ENCODE measurements around the gene CIRBP.

The CIRBP gene

GRCh38 chr19:1281569-1282287 is 12.6 kb downstream of the CIRBP start:
- no peak for DNase-seq

DNA sequence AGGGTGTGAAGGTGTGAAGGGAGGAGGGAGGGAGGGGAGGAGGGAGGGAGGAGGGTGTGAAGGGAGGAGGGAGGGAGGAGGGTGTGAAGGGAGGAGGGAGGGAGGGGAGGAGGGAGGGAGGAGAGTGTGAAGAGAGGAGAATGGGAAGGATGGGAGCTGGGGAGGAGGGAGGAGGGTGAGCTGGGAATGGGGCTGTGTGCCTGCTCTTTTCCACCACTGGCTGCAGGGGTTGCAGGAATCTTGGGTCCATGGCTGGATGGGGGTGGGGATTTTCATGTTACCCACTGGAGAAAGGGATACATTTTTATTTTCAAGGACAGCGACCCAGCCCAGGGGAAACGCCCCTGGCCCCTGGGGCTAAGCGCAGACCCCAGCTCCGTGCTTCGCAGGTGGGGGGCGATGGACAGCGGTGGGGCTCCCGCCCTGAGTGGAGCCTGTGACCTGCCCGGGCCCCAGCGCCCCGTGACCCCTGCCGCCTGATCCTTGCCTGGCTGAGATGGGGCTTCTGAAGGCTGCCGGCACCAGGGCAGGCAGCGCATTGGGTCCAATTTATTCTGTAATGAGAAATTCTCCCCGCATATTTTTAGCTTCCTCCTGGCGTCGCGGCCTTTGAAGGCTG is 13.6 kb downstream of the CIRBP start:
- no peak for DNase-seq

DNA sequence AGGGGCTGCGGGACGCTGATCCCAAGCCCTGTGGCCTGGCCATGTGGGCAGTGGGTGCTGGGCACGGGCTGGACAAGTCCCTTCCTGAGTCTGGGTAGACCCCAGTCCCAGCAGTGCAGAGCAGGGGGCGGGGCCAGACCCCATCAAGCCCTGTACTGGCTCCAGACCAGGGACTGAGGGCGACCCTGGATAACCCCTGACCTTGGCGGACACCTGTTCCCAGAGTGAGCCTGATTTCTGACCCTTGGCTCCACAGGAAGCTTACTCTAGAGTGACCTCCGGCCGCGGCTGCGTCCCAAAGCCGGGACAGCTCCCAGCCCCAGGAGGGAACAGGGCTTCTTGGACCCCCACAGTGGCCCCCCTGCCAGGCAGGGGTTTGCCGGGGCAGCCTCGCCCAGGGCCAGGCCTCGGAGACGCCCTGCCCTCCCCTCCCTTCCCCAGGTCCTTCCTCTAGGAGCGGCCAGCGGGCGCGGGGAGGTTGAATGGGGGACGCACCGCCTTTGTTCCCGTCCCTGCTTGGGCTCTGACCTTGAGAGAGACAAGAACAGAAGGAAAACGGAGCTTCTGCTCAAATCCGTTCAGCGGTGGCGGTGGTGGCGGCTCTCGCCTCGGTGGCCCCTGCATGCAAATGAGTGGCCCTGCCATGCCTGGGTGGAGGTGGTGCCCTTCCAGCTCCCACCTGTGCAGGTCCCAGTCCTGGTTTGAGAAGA is 14.2 kb downstream of the CIRBP start:
- DNase-seq = no peak

GRCh38 chr19:1283917-1284292 is 14.8 kb downstream of the CIRBP start:
- DNase-seq = no peak

- DNase-seq = no peak
These were observed 15.3 kb downstream of the CIRBP start for GRCh38 chr19:1284293-1284978.

DNA sequence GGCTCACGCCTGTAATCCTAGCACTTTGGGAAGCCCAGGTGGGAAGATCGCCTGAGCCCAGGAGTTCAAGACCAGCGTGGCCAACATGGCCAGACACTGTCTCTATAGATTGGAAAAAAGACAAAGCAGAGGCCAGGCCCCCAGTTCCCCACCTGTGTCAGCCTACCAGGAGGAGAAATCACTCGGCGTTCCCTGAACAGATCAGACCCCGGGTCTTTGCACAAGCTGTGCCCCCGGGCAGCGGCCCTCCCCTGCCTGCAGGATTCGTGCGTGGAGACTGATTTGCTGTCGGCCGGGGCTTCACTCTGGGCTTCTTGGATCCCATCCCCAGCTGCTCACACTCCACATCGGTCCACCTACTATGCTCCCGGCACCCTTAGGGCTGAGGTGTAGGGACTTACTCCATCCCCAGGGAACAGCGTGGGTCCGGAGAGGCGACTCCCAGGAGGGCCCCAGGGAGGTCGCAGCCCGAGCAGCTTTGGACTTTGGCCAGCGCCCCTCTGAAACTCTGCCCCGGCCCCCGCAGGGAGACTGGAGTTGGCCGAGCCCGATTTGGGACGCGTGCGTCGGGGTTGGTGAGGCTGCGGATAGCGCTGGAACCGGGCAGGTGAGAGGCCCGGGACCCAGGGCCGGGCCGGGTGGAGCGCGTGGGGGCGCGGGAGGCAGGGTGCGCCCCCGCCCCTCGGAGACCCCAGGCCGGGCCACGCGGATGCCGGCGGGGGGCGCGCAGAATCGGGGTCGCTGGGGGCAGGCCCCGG is 16.0 kb downstream of the CIRBP start:
- no peak for DNase-seq

GRCh38 chr19:1285737-1286360 is 16.7 kb downstream of the CIRBP start, which contains the start of gene EFNA2:
Gene EFNA2 (plus strand): TSS chr19:1285873. CDS start chr19:1286169, 296 bp downstream.
- no peak for DNase-seq

GRCh38 chr19:1286487-1287353 is 17.6 kb downstream of the CIRBP start:
- no peak for DNase-seq

DNA sequence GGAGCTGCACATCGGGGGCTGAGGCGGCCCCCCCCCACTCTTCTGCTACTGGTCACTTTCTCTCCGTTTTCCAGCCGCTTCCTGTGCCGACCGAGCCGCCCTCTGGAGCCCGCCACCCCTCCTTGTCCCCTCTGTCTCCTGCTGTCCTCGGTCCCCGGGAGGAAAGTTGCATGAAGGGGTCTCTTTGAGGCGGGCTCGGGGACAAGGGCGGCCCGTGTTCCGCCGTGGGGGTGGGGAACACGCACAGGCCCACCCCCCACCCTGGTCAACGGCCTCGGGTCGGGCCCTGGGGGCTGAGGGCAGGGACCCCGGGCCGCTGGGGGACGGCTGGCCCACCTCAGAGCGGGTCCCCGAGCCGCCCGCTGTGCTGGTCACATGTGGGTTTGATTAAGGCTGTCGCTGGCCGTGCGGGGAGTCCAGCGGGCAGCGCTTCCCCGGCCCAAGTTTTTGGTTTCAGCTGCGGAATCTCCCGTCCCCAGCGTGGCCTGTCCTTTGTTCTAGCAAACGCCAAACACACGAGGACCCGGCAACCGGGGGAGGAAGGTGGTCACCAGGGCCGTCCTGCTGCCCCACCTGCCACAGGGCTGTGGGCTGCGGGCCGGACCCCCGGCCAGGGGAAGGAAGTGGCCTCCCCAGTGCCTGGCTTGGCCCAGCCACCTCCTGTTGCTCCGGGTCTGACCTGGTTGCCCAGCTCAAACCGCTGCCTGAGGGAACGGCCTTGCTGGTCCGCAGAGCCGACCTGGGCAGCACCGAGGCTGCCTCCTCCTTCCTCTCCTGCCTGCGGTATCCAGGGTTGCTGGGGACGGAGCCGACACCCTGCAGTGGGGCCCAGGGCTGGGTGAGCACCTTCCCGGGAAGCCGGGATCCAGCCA is 18.5 kb downstream of the CIRBP start:
- no peak for DNase-seq

GRCh38 chr19:1288226-1288612 is 19.1 kb downstream of the CIRBP start:
- no peak for DNase-seq

DNA sequence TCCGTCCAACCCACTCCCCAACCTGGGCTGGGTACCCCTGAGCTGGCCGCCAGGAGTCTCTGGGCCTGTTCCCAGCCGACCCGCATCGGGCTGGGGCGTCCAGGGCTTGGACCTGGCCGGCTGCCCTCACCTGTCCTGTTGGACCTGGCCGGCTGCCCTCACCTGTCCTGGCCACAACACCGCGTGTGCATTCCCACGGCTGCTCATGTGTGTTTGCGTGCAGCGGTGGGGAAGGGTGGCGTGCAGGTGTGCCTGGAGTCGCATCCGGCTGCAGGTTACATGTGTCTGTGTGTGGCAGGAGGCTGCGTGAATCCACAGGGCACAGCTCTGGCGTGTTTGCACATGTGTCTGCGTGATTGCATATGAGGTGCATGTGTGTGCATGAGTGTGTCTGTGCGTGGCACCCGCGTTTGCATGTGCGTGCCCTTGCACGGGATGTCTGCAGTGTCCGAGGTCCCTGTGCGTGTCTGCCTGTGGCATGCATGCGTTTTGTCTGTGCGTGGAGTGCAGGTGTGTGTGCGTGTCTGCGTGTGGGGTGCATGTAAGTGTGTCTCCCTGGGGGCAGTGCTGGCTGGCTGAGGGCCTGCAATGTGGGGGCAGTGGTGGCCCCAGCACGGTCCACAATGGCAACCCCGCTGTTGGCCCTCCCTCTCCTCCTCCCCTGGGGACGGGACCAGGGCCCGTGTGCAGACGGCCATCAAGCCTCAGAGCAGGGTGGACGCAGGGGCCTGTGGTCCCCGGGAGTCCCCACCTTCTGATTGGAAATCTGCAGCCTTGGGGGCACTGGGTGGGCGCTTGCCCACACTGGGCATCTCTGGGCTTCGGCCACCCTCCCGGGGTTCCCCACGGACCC is 19.9 kb downstream of the CIRBP start:
- no peak for DNase-seq

DNA sequence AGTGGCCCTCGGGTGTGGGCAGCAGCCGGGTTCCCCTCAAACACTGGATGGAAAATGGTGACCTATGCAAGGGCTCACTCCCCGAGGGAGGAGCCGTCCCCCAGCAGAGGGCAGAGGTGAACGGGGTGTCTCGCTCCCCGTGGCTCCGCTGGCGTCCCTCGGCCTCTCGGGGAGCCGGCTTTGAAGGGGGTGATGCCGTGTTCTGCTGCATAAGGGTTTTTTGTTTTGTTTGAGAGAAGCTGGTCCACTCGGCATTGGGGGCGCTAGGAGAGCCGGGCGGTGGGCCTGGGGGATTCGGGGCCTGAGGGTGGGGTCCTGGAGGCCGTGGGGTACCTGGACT is 20.5 kb downstream of the CIRBP start:
- DNase-seq = no peak

DNA sequence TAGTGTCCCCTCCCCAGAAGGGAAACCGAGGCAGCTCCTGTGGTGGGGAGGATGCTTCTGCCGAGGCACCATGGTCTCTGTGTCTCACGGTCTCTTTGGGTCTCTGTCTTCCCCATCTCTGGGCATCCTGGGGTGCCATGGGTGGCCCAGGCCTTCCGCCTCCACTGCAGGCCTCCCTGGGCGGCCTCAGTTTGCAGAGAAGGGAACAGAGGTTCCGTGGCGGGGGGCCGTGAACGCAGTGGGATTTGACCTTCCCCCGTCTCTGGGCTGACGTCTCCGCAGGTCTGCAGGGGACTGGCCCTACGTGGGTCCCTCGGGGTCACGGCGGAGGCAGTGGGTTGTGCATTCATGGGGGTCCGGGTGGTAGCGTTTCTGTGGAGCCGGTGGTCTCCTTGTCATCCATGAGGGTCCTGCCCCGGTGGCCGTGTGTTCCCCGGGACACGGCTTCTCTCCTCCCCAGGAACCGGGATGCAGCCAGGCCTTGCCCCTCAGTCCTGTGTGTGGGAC is 21.1 kb downstream of the CIRBP start:
- DNase-seq = no peak

GRCh38 chr19:1290703-1291651 is 21.8 kb downstream of the CIRBP start:
- no peak for DNase-seq

DNA sequence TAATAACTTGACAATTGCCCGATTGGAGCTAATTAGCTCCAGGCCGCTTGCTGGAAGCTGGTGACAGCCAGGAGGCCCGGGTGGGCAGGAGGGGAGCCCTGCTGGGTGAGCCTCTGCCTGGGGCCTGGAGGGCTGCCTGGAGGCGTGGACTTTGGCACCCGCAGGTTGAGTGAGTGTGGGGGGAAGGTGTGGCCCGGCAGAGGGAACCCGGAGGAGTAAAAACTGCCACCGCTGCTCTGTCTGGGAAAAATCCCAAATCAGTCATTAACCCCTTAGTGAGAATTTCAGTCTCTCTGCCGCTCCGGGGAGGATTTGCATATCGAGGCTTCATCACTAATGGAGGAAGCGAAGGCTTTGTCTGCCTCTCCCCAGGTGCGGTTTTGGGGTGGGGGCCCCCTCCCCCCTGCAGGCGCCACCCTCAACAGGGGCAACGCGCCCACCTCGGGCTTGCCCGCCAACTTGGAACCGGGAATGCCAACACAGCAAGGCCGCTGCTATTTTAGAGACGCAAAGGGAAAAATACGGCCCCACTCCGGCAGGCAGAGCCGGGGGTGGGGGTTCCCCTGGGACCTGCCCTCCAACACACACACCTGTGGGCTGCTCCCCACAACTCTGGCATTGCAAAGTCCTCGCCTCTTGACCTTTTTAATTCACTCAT is 22.8 kb downstream of the CIRBP start:
- no peak for DNase-seq

GRCh38 chr19:1292419-1293151 is 23.5 kb downstream of the CIRBP start:
- DNase-seq = no peak
